ENCODE measurements around the gene RAC2. TPM values are rescaled to one million over a fixed set of nuclear protein-coding genes. Genes with fewer than 3 reads are reported as not detected.

Gene RAC2
- 100 to 1,000 TPM in 1 of 6 donors, 10 to 100 TPM in 5; 22.1 to 126 (median 65.2) TPM for total RNA-seq

DNA sequence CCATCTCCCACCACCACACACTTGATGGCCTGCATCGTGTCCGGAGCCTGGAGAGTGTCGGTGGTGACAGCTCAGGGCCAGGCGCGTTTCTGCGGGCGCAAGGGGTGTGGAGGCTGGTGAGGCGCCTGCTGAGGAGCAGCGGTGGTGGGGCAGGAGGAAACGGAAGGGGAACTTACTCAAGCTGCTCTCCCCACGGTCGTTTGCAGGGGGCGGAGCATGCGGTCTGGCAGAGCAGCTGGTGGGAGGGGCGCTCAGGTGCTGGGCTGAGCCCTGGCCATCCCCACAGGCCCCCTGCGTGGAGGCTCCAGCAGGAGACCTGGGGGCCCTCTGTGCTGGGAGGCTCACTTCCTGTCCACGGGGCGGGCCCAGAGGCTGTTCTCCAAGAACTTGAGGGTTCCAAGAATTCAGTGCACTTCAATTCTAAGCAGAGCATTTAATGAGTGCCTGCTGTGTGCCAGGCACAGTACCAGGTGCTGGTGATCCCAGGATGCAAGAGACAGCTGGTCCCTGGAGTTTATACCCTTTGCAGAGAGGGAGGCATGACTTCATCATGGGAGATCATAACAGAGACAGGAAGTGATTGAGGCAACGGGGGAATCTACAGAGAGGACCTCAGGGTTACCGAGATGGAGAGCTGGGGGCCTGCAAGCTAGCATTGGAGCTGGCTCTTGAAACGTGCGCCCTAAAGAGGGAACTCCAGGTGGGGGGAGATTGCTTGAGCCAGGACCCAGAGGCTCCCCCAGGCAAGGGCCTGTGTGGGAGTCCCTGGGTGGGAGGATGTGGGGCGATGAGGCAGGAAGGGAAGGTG lies at the start of gene RAC2:
TSS of gene RAC2 (minus strand) at position 156 of the 808 bp plus-strand sequence. CDS start at position 35, 121 bp downstream.
- Histone ChIP-seq H3K27ac (peak within 1 kb of the TSS; percentile 81 to 91 (median 83)), H3K4me1 (peaks cover 9 to 34% (median 20%) of the 10 kb centered on the region in 4 donors), H3K36me3 (no peaks in the 10 kb centered on the region), H3K9me3 (no peaks in the 10 kb centered on the region), H3K27me3 (no peaks in the 10 kb centered on the region), H3K4me3 (peak within 1 kb of the TSS; percentile 8 to 55 (median 49))
- 15 to 27% methylated on average over 8 to 23 of the region's 23 CpGs for WGBS, 2 donors
- ATAC-seq (ENCODE audit: low FRiP score in 2 of 2) (peak; percentile 79 to 84), DNase-seq (peak; percentile 89 to 90)
- no peak for TF ChIP-seq EP300 (IDR thresholded peaks at IDR 0.05)
- peak in 2 of 4 donors; percentile 22 to 62 for TF ChIP-seq POLR2A (IDR thresholded peaks at IDR 0.05)
- TF ChIP-seq POLR2AphosphoS5 (IDR thresholded peaks at IDR 0.05), result peak; percentile 11 to 57

DNA sequence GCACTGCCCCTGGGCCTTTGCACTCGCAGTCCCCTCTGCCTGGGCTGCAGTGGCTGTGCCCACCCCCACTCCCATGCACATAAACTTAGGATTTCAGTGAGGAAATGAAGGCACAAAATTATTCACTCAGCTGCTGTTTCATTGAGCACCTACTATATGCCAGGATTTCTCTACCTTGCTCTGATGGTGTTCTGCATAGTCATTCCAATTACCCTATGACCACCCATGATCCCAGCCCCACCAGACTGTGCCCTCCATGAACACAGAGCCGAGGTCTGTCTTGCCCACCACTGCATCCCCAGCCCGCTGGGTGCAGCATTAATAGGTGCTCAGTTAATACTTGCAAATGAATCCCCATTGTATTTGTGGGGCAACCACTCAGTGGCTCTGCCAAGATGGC lies 49.1 kb upstream of the RAC2 start:
- no peak for TF ChIP-seq POLR2A (IDR thresholded peaks at IDR 0.05)
- no peak for TF ChIP-seq EP300 (IDR thresholded peaks at IDR 0.05)
- no peak for TF ChIP-seq POLR2AphosphoS5 (IDR thresholded peaks at IDR 0.05)

DNA sequence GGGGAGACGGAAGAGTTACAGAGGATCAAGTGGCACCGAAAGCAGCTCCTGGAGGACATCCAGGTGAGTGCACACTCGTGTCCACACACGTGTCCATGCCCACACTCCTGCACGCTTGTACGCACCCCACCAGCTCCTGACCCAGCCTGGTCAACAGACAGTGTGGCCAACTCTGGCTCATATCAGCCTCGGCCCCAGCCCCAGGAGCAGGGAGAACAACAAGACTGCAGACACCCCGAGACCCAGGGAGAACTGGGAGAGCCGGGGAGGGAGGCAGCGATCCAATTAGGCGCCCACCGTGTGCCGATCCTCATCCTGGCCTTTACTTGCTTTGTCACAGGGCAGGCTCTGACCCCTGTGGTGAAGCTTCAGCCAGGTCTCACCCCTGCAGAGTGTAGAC lies 48.6 kb upstream of the RAC2 start:
- DNase-seq (no peak), ATAC-seq (ENCODE audit: low FRiP score in 2 of 2) (no peak)
- Histone ChIP-seq H3K4me3 (no peak overlapping the region), H3K27me3 (no peaks in the 10 kb centered on the region), H3K36me3 (peaks cover 0 to 8% (median 3%) of the 10 kb centered on the region in 4 donors), H3K27ac (no peak overlapping the region), H3K9me3 (no peaks in the 10 kb centered on the region), H3K4me1 (no peaks in the 10 kb centered on the region)
- 78 to 93% methylated on average over 3 to 8 of the region's 13 CpGs for WGBS, 2 donors
- TF ChIP-seq POLR2A (IDR thresholded peaks at IDR 0.05), result no peak
- no peak for TF ChIP-seq POLR2AphosphoS5 (IDR thresholded peaks at IDR 0.05)
- TF ChIP-seq, protein P1, sequence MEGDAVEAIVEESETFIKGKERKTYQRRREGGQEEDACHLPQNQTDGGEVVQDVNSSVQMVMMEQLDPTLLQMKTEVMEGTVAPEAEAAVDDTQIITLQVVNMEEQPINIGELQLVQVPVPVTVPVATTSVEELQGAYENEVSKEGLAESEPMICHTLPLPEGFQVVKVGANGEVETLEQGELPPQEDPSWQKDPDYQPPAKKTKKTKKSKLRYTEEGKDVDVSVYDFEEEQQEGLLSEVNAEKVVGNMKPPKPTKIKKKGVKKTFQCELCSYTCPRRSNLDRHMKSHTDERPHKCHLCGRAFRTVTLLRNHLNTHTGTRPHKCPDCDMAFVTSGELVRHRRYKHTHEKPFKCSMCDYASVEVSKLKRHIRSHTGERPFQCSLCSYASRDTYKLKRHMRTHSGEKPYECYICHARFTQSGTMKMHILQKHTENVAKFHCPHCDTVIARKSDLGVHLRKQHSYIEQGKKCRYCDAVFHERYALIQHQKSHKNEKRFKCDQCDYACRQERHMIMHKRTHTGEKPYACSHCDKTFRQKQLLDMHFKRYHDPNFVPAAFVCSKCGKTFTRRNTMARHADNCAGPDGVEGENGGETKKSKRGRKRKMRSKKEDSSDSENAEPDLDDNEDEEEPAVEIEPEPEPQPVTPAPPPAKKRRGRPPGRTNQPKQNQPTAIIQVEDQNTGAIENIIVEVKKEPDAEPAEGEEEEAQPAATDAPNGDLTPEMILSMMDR (IDR thresholded peaks at IDR 0.05), result no peak
- TF ChIP-seq EP300 (IDR thresholded peaks at IDR 0.05), result no peak

More for the DNA sequence above, 49.1 kb upstream of the RAC2 start:
- Histone ChIP-seq H3K4me3 (no peak overlapping the region), H3K27me3 (no peaks in the 10 kb centered on the region), H3K27ac (no peak overlapping the region), H3K9me3 (no peaks in the 10 kb centered on the region), H3K36me3 (peaks cover 0 to 7% (median 3%) of the 10 kb centered on the region in 4 donors), H3K4me1 (peaks cover 0 to under 1% (median 0%) of the 10 kb centered on the region in 4 donors)
- DNase-seq (no peak), ATAC-seq (ENCODE audit: low FRiP score in 2 of 2) (no peak)
- WGBS, 2 donors, result 88 to 100% methylated on average over 1 to 3 of the region's 3 CpGs

DNA sequence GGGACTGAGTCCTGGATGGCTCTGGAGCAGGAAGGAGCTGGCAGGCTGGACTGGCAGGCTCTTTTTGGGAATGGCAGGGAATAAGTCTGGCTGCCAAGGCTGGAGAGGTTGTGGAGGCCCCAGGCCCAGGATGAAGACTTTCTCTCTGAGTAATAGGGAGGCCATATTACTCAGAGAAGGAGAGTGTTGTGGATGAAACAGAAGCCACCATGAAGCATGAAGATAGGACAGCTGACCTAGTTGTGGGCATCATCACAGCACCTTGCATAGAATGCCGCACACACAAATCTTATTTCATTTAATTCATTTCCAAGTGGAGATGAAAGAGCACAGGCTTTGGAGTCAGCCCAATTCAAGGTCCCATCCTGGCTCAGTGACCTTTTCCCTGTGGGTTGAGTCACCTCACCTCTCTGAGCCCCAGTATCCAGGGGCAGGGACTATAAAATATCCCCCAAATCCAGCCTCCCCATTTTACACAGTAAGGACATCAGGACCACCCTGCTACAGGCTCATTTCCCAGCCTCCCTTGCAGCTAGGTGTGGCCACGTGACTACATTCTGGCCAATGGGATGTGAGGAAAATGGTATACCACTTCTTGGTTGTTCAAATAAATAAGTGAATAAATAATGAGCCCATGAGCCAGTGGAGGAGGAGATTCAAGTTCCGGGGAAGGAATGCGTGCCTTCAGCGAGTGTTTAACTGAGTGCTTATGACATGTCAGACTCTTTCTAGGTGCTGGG lies 47.7 kb upstream of the RAC2 start:
- DNase-seq, result no peak
- Histone ChIP-seq H3K27me3 (no peaks in the 10 kb centered on the region), H3K36me3 (peaks cover 0 to 13% (median 3%) of the 10 kb centered on the region in 4 donors), H3K4me1 (no peaks in the 10 kb centered on the region), H3K9me3 (no peaks in the 10 kb centered on the region), H3K4me3 (no peak overlapping the region), H3K27ac (no peak overlapping the region)
- WGBS, 2 donors, result 95 to 98% methylated on average over 5 of the region's 5 CpGs
- TF ChIP-seq, protein P1 (IDR thresholded peaks at IDR 0.05), result no peak
- TF ChIP-seq POLR2A (IDR thresholded peaks at IDR 0.05) (no peak), POLR2AphosphoS5 (IDR thresholded peaks at IDR 0.05) (no peak), EP300 (IDR thresholded peaks at IDR 0.05) (no peak)
- no peak for ATAC-seq (ENCODE audit: low FRiP score in 2 of 2)

DNA sequence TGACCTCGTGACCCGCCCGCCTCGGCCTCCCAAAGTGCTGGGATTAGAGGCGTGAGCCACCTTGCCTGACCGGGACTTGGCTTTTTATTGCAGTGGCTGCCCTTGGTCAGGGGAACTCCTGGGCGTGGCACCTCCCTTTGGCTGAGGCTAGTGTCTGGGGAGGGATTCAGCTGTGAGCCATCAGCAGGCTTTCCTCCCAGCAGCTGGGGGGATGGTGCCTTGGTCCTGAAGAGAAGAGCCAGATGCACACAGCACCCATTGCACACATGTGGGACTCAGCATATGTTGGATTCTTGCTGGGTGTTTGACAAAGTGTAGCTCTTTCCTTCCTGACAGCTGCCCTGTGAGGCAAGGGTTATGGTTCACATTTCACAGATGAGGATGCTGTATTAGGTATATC lies 46.7 kb upstream of the RAC2 start:
- TF ChIP-seq EP300 (IDR thresholded peaks at IDR 0.05) (no peak), POLR2AphosphoS5 (IDR thresholded peaks at IDR 0.05) (no peak), POLR2A (IDR thresholded peaks at IDR 0.05) (no peak)
- Histone ChIP-seq H3K4me1 (peaks cover 3 to 4% (median 3%) of the 10 kb centered on the region in 4 donors), H3K27me3 (no peaks in the 10 kb centered on the region), H3K9me3 (no peaks in the 10 kb centered on the region), H3K36me3 (peaks cover 0 to 8% (median 1%) of the 10 kb centered on the region in 4 donors), H3K27ac (no peak overlapping the region), H3K4me3 (no peak overlapping the region)
- WGBS, 2 donors, result 80 to 84% methylated on average over 7 of the region's 7 CpGs
- DNase-seq (no peak), ATAC-seq (ENCODE audit: low FRiP score in 2 of 2) (peak in 1 of 2 donors; percentile 31)
